ENCODE measurements around the gene FAM135A.

FAM135A gene

GRCh38 chr6:70391492-70391891 is 21.8 kb upstream of the FAM135A start:
- no peaks in the 10 kb centered on the region for H3K27me3 ChIP-seq (replicated peaks; ENCODE audit: control insufficient read depth, insufficient read depth, low read length)
- no peak for DNase-seq (ENCODE audit: extremely low read depth, insufficient read length)
- H3K4me3 ChIP-seq (replicated peaks; ENCODE audit: low read depth, low read length): no peak overlapping the region
- TF ChIP-seq CTCF (IDR thresholded peaks at IDR 0.05; ENCODE audit: insufficient read depth, low read length, poor library complexity, severe bottlenecking): no peak
- no peaks in the 10 kb centered on the region for H3K36me3 ChIP-seq (ENCODE audit: control insufficient read depth, insufficient read depth, low read length)

GRCh38 chr6:70394518-70395300 is 18.6 kb upstream of the FAM135A start:
- Histone ChIP-seq H3K27me3 (replicated peaks; ENCODE audit: control insufficient read depth, insufficient read depth, low read length) (no peaks in the 10 kb centered on the region), H3K36me3 (ENCODE audit: control insufficient read depth, insufficient read depth, low read length) (no peaks in the 10 kb centered on the region), H3K4me3 (replicated peaks; ENCODE audit: low read depth, low read length) (no peak overlapping the region)
- TF ChIP-seq CTCF (IDR thresholded peaks at IDR 0.05; ENCODE audit: insufficient read depth, low read length, poor library complexity, severe bottlenecking): no peak
- no peak for DNase-seq (ENCODE audit: extremely low read depth, insufficient read length)

- H3K36me3 ChIP-seq (ENCODE audit: control insufficient read depth, insufficient read depth, low read length): no peaks in the 10 kb centered on the region
- no peak overlapping the region for H3K4me3 ChIP-seq (replicated peaks; ENCODE audit: low read depth, low read length)
- no peaks in the 10 kb centered on the region for H3K27me3 ChIP-seq (replicated peaks; ENCODE audit: control insufficient read depth, insufficient read depth, low read length)
- no peak for DNase-seq (ENCODE audit: extremely low read depth, insufficient read length)
- no peak for TF ChIP-seq CTCF (IDR thresholded peaks at IDR 0.05; ENCODE audit: insufficient read depth, low read length, poor library complexity, severe bottlenecking)
Observed at GRCh38 chr6:70395301-70395672, 18.0 kb upstream of the FAM135A start.

GRCh38 chr6:70396163-70396562 is 17.1 kb upstream of the FAM135A start:
- no peaks in the 10 kb centered on the region for H3K27me3 ChIP-seq (replicated peaks; ENCODE audit: control insufficient read depth, insufficient read depth, low read length)
- H3K4me3 ChIP-seq (replicated peaks; ENCODE audit: low read depth, low read length): no peak overlapping the region
- no peak for TF ChIP-seq CTCF (IDR thresholded peaks at IDR 0.05; ENCODE audit: insufficient read depth, low read length, poor library complexity, severe bottlenecking)
- no peak for DNase-seq (ENCODE audit: extremely low read depth, insufficient read length)
- H3K36me3 ChIP-seq (ENCODE audit: control insufficient read depth, insufficient read depth, low read length): no peaks in the 10 kb centered on the region

GRCh38 chr6:70396796-70397729 is 16.2 kb upstream of the FAM135A start:
- DNase-seq (ENCODE audit: extremely low read depth, insufficient read length): no peak
- H3K4me3 ChIP-seq (replicated peaks; ENCODE audit: low read depth, low read length): no peak overlapping the region
- H3K36me3 ChIP-seq (ENCODE audit: control insufficient read depth, insufficient read depth, low read length): no peaks in the 10 kb centered on the region
- no peaks in the 10 kb centered on the region for H3K27me3 ChIP-seq (replicated peaks; ENCODE audit: control insufficient read depth, insufficient read depth, low read length)
- no peak for TF ChIP-seq CTCF (IDR thresholded peaks at IDR 0.05; ENCODE audit: insufficient read depth, low read length, poor library complexity, severe bottlenecking)

Data from GM06990 (cell line).